Measurements from ENCODE around the gene RNF7. TPM values are rescaled to one million over a fixed set of nuclear protein-coding genes. Genes with fewer than 3 reads are reported as not detected.

RNF7 gene
- polyA plus RNA-seq, 1 experiment, result 113 TPM

DNA sequence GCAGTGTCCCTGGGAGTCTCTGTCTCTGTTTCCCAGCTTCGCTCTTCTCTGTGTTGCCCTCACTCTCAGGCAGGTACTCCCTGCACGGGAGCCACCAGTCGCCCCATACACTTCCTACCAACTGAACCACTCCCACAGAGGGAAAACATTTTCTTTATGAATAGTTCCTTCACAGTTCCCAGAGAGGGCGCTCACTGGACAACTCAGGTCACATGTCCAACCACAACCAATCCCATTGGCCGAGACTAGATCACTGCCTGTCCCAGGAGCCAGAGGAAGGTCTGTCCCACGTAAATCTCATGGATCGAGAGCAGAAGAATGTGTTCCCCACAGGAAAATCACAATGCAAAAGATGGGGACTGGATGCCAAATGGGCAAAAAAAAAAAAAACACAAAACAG, 51.2 kb downstream of the RNF7 start:
- Histone ChIP-seq H3K27ac (ENCODE audit: low read depth, low read length) (no peak overlapping the region), H3K4me3 (ENCODE audit: low read depth, low read length) (no peak overlapping the region), H3K27me3 (ENCODE audit: control insufficient read depth, insufficient read depth, low read length) (peaks cover 7% of the 10 kb centered on the region), H3K9me3 (ENCODE audit: control insufficient read depth, insufficient read depth, low read length) (no peaks in the 10 kb centered on the region)
- TF ChIP-seq, protein P1, sequence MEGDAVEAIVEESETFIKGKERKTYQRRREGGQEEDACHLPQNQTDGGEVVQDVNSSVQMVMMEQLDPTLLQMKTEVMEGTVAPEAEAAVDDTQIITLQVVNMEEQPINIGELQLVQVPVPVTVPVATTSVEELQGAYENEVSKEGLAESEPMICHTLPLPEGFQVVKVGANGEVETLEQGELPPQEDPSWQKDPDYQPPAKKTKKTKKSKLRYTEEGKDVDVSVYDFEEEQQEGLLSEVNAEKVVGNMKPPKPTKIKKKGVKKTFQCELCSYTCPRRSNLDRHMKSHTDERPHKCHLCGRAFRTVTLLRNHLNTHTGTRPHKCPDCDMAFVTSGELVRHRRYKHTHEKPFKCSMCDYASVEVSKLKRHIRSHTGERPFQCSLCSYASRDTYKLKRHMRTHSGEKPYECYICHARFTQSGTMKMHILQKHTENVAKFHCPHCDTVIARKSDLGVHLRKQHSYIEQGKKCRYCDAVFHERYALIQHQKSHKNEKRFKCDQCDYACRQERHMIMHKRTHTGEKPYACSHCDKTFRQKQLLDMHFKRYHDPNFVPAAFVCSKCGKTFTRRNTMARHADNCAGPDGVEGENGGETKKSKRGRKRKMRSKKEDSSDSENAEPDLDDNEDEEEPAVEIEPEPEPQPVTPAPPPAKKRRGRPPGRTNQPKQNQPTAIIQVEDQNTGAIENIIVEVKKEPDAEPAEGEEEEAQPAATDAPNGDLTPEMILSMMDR (IDR thresholded peaks at IDR 0.05; ENCODE audit: low read depth, low read length), result no peak
- POLR2A ChIA-PET, result no interaction called here
- no peak for DNase-seq (ENCODE audit: low read depth, low spot score)
- CTCF ChIA-PET, result no interaction called here

DNA sequence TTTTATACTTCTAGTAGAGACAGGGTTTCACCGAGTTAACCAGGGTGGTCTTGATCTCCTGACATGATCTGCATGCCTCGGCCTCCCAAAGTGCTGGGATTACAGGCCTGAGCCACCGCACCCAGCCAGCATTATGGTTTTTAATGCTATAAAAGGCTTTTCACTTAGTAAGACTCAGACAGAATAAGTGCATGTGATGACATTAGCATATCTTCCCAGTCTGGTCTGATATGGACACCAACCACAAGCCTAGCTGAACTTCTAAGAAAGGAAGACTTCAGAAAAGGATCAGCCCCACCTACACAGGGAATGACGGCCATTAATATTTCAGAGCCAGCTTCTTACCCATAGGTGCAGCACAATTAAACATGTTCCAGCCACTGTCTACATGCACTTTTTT, 52.1 kb downstream of the RNF7 start:
- Histone ChIP-seq H3K27ac (ENCODE audit: low read depth, low read length) (no peak overlapping the region), H3K27me3 (ENCODE audit: control insufficient read depth, insufficient read depth, low read length) (peaks cover 5% of the 10 kb centered on the region), H3K4me3 (ENCODE audit: low read depth, low read length) (no peak overlapping the region), H3K9me3 (ENCODE audit: control insufficient read depth, insufficient read depth, low read length) (no peaks in the 10 kb centered on the region)
- ChIA-PET CTCF (no interaction called here), POLR2A (no interaction called here)
- DNase-seq (ENCODE audit: low read depth, low spot score), result no peak
- TF ChIP-seq, protein P1 (IDR thresholded peaks at IDR 0.05; ENCODE audit: low read depth, low read length), result no peak

DNA sequence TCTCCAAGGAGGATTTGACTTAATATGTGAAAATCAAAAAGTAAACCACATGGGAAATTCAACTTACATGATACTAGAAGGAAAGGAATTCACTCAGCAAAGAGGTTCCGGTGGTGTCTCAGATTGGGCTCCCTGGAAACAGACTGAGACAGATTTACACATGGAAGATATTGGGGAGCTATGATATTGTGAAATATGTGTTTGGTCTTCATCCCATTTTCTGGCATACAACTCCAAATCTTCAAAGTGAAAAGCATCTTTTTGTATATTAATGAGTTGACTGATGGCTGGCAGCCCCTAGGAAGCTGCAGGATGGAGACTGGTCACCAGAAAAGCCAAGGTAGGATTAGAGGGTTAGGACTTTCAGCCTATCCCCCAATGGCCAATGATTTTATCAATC, 54.4 kb downstream of the RNF7 start:
- ChIA-PET CTCF (interaction anchor here (0.6 kb wide), 1 partner anchor 45 kb away, joined by 6 read pairs; no protein-coding TSS in a partner anchor), POLR2A (interaction anchor here (0.6 kb wide), 1 partner anchor 195 kb away, joined by 3 read pairs; no protein-coding TSS in a partner anchor)
- Histone ChIP-seq H3K9me3 (ENCODE audit: control insufficient read depth, insufficient read depth, low read length) (no peaks in the 10 kb centered on the region), H3K27me3 (ENCODE audit: control insufficient read depth, insufficient read depth, low read length) (peaks cover 6% of the 10 kb centered on the region), H3K27ac (ENCODE audit: low read depth, low read length) (no peak overlapping the region), H3K4me3 (ENCODE audit: low read depth, low read length) (no peak overlapping the region)
- no peak for DNase-seq (ENCODE audit: low read depth, low spot score)
- TF ChIP-seq, protein P1 (IDR thresholded peaks at IDR 0.05; ENCODE audit: low read depth, low read length), result no peak

DNA sequence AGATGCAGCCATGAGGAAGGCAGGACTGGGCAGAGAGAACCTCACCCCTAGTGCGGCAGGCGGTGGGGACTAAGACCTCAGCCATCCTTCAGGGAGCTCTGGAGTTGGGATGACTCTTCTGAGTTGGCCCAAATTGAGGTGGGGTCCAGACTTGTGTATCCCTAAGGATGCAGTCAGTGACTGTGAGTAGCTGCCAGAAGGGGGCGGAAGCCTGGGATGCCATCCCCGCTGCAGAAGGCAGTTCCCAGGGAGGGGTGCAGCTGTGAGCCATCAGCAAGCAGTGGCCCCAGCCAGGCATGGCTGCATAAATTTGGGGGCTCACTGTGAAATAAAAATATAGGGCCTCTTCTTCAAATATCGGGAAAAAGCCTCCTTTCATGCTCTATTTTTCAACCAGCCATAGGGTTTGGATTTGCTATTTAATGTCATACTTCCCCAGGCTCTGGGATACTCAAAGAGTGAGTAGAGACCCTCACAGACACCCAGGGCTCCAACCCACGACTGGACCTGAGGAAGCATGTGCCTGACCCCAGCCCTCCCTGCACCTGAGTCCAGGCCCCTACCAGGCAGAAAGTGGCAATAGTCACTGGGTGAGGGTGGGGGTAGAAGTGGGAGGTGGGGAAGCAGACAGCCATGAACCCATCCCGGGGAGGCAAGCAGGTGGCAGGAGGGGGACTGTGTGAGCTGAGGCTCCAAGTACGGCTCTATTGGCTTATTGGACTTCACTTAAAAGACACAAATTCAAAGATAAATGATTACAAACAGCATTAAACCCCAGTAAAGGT, 55.6 kb downstream of the RNF7 start:
- H3K27me3 ChIP-seq (ENCODE audit: control insufficient read depth, insufficient read depth, low read length), result peaks cover 6% of the 10 kb centered on the region

DNA sequence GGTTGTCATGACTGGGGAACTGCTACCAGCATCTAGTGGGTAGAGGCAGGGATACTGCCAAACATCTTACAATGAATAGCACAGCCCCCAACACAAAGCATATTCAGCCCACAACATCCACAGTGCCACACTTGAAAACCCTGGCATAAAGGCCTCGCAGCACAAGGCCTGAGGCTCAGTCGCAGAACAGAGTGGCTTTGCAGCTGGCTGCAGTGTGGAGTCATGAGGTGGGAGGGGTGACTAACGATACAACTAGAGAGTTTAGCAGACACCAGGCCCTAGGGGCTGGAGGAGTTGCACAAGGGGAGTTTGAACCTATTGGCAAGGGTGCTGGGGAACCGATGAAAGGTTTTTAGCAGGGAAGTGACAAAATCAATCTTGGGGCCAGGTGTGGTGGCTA, 57.2 kb downstream of the RNF7 start:
- ChIA-PET CTCF (no interaction called here), POLR2A (no interaction called here)
- no peaks in the 10 kb centered on the region for H3K9me3 ChIP-seq (ENCODE audit: control insufficient read depth, insufficient read depth, low read length)
- DNase-seq (ENCODE audit: low read depth, low spot score), result no peak
- H3K27ac ChIP-seq (ENCODE audit: low read depth, low read length), result no peak overlapping the region
- H3K27me3 ChIP-seq (ENCODE audit: control insufficient read depth, insufficient read depth, low read length), result peaks cover 3% of the 10 kb centered on the region
- no peak overlapping the region for H3K4me3 ChIP-seq (ENCODE audit: low read depth, low read length)
- TF ChIP-seq, protein P1 (IDR thresholded peaks at IDR 0.05; ENCODE audit: low read depth, low read length), result no peak

More for the DNA sequence above, 55.6 kb downstream of the RNF7 start:
- no peak overlapping the region for H3K27ac ChIP-seq (ENCODE audit: low read depth, low read length)
- H3K9me3 ChIP-seq (ENCODE audit: control insufficient read depth, insufficient read depth, low read length), result no peaks in the 10 kb centered on the region
- no peak for DNase-seq (ENCODE audit: low read depth, low spot score)
- CTCF ChIA-PET, result no interaction called here
- POLR2A ChIA-PET, result no interaction called here
- no peak overlapping the region for H3K4me3 ChIP-seq (ENCODE audit: low read depth, low read length)
- TF ChIP-seq, protein P1 (IDR thresholded peaks at IDR 0.05; ENCODE audit: low read depth, low read length), result no peak
